GM19468 (cell line): ENCODE data around the gene VASN.
A peak's percentile ranks its signal among the peaks of the same experiment; 100 is the strongest.

Experiments
- ATAC-seq: cut with Tn5 transposase; IDR thresholded peaks from one replicate; pipeline ENCODE4 v1.9.1; 2021; ENCODE audit warnings: mild to moderate bottlenecking, moderate library complexity, moderate number of reproducible peaks; ENCODE audit not compliant: unreplicated experiment; ENCODE audit errors: extremely low read depth

Gene VASN

DNA sequence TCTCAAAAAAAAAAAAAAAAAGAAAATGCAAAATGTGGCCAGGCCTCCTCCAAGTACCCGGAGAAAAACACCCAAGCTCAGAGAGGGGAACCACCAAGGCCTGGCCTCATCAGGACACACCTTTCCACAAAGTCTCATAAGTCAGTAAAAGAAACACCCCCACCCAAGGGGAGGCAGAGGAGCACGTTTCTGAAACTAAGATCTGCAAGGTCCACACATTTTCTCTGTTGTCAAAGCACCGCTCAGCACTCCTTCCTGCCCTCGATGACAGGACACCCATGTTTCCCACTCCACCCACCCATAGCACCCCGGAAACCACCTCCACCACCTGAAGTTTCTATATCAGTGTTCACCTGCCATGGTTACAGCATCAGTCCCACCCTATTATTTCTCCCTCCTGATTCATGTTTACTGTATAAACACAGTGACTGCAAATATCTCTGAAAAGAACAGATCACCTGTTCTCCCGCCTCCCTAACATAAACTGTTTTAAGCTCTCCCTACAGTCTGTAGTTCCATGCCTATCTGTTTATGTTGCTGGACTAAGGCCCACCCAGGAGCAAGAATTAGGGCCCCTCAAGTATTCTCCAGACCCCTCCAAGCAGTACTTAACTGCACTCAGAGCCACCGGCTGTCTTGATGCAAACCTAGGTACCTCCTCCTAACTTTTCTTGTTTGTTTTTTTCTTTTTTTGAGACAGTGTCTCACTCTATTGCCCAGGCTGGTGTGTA lies 42.7 kb downstream of the VASN start:
- ATAC-seq: peak; percentile 53

DNA sequence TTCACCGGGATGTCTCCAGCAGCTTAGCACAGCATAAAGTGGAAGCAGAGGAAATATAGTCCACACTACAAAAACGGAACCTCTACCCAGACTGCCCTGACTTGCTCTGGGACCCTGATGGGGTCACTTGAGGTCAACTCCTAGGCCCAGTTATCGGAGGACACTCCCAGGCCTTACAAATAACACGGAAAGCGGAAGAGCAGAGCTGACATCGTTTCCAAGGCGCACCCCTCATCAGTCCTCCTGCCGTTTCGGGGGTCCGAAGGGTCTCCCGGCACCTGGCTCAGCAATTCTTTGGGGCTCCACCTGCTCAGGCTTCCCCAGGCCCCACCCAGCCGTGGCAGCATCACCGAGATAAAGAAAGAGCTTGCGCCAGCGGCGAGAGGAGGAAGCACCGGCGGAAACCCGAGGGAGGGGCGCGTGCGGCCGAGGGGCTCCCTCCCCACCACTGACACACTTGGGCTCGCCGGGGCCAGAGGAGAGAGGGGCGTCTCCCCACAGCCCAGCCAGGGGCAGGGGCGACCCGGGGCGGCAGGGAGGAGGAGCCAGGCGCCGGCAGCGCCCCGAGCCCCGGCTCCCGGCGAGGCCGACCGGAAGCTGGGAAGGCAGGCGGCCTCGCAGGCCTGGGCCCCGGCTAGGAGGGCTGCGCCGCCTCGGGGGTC lies 44.0 kb downstream of the VASN start:
- no peak for ATAC-seq

DNA sequence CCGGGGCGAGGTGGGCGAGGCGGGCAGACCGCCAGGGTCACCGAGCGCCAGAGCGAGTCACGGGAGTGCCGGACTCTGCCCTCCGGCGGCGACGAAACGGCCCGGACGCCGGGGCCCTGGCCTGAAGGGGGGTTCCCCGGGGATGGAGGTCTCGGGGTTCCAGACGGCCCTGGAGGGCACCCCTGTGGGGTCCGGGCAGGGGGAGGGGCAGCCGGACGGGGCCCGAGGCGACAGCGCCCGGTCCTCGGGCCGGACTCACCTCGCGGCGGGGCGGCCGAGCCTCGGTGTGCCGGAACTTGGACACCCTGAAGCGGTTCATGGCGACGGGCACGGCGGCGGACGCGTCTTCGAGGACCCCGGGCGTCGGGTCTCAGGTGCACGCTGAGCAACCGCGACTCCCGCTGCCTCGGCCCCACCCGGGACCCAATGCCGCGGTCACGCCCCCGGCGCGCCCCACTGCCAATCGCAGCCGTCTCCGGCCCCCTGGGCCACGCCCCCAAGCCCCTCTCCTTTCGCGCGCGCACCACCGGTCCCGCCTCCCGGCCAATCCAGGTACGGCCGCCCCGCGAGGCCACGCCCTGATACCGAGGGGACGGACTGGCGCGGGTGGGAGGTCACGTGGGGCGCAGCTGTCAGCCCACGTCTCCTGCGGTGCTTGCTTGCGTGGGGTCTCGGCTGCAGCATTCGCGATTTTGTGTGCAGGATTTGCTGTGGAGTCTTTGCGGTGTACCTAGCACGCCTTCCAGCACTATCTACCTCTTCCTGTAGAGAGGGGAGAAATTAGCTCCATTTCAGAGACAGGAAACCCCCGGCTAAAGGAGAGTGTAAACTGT lies 44.8 kb downstream of the VASN start, which contains the start of gene CORO7:
CORO7 (minus strand) TSS at position 397 of the 833 bp plus-strand sequence; CDS start at position 319, 78 bp downstream.
- ATAC-seq: peak; percentile 29

DNA sequence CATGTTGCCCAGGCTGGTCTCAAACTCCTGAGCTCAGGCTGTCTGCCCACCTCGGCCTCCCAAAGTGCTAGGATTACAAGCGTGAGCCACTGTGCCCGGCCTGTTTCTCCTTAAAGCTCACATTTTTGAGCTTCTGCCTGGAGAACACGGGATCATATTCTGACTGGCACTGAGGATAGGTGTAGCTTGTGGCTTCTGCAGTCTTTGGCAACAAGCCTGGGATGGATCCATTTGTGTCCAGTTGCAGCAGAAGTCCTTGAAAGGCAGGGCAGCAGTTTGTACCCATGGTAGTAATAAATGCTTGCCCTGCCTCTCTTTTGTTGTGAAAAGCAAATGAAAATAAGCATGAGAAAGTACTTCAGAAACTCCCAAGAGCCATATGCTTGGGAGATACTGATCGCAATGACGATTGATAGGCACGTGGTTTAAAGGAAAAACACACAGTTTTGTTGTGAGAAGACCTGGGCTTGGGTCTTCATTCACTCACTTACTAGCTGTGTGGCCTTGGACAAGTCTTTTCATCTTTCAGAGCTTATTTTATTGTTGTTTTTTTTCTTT lies 47.8 kb downstream of the VASN start:
- ATAC-seq: no peak

DNA sequence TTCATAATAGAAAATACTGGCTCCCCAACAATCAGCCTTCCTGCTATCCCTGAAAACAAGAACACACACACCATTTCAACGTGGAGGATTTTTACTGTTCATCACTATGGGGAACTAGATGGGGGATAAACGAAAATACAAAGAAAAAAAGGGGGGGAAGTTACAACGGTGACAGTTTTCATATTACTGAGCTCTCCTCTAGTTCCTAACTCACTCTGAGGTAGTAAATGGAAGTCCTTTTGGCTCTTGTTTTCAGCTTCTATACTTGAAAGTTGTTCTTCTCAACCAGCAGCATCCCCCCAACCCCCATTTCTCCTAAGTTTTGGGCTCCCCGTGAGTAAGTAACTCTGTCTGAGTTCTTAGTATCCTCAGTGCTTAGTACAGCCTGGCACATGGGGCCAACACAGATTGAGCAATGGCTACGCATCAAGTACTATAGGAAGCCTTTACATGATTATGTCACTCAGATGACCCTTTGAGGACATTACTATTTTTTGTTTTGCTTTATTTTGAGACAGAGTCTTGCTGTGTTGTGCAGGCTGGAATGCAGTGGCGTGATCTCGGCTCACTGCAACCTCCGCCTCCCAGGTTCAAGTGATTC lies 49.0 kb downstream of the VASN start:
- no peak for ATAC-seq

DNA sequence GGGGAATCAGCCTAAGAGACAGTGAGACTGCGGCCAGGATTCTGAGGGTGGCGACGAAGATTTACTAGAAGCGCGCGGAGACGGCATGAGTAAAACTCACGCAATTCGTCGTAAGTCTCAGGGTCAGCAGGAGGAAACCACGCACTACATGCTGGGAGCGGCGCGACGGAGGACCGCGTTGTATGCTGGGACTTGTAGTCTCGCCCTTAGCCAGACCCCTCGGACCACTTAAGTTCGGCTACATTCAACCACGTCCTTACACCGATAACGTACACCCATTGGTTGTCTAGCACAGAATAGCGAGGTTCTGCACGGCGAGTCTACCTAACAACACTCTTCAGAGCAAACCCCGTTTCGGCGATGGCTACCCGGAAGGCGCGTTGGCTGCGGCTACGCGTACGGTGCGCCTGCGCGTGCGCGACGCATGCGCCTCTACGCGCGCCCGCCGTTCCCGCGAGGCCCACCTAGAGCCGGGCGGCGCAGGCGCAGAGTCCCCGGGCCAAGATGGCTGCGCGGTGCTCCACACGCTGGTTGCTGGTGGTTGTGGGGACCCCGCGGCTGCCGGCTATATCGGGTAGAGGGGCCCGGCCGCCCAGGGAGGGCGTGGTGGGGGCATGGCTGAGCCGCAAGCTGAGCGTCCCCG lies 53.9 kb downstream of the VASN start, which contains the start of gene DNAJA3:
DNAJA3 (plus strand) TSS at position 491 of the 643 bp plus-strand sequence; CDS start at position 505, 14 bp downstream.
- peak; percentile 64 for ATAC-seq

DNA sequence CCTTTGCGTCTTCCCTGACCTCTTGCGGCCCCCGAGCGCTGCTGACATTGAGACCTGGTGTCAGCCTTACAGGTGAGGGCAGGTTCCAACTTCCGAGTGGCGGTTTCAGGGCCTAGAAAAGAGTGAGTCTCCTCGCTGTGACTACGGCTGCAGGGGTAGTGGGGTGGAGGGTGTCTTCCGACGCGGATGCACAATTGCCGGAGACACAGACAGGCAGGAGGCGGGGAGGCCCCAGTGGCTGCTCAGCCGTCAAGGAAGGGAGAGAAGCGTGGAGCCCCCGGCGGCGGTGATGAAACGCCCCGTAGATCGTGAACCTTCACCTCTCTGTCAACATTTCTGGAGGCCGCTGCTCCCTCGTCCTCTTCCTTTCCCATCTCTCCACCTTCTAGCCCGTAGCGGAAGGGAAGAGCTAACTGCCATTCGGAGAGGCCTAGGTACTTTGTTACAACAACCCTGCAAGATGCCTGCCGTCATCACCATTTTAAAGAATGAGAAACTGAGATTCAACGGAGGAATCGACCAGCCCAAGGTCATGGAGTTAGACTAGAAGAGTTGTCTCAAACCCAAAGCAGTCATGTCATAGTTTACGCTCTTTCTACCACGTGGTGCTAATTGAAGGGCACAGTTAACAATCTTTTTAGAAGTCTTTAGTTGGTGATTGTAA lies 54.5 kb downstream of the VASN start:
- ATAC-seq: no peak

DNA sequence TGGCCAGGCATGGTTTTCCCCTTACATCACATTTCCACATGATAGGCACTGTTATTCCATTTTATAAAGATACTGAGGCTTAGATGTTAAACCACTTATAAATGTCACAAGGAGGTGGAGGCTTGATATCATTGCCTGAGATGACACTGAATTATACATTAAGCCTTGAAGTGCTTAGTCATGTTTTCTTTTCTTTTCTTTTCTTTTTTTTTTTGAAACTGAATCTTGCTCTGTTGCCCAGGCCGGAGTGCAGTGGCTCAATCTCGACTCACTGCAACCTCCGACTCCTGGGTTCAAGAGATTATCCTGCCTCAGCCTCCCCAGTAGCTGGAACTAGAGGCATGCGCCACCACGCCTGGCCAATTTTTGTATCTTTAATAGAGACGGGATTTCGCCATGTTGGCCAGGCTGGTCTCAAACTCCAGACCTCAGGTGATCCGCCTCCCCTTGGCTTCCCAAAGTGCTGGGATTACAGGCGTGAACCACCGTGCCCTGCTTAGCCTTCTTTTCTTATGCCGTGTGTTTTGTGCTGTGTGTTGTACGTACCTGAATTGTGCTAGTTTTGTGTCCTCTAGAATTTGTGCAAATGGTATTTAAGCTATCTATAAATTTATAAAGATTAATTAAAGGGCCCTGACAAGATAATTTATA lies 55.2 kb downstream of the VASN start:
- no peak for ATAC-seq

DNA sequence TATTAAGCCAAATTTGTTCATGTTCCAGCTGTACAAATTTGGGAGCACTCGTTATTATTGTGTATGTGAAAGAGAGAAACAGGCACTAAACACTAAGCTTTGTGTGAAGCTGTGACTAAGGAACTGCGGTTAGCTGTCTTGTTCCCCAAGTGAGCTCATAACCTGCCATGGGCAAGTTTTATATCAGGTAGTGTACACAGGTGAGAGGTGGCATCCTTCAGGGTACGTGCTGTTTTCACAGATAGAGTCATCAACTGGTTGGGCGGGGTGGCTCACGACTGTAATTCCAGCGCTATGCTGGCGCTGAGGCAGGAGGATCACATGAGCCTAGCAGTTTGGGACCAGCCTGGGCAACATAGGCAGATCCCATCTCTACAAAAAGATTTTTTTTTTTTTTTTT lies 56.9 kb downstream of the VASN start:
- ATAC-seq: no peak

DNA sequence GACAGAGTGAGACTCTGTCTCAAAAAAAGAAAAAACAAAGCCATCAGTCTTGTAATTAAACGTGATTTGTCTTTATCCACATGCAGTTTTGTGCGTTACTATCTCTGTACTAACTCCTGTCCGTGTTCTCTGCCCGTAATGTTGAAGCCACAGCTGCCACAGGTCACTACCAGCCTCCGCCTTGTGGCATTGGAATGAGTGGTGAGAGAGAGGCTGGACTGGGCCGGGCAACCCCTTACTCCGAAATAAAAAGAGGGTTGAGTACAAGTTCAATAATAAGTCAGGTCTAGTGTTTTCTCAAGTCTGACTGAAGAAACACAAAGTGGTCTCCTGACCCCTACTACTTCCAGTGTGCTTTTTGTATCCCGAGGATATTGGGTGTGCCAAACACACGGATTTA lies 59.4 kb downstream of the VASN start:
- ATAC-seq: no peak
